SKM-1 (cell line): ENCODE measurements around the gene PHYKPL.

Experiments
- DNase-seq: peaks from one replicate; lab custom pipeline; 2025; ENCODE audit not compliant: unreplicated experiment; lab: John Stamatoyannopoulos, UW

Gene PHYKPL

DNA sequence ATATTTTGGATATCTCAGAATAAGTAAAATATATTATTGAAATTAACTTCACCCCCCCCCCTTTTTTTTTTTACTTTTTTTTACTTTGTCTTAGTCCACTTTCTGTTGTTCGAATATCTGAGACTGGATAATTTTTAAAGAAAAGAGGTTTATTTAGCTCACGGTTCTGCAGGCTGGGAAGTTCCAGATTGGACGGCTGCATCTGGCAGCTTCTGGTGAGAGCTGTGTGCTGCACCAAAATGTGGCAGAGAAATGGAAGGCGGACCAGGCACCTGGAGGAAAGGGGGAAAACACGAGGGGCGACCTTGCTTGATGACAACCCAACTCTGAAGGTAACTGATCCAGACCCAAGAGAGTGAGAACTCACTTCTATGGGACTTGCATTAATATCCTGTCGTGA is 39.8 kb downstream of the PHYKPL start:
- DNase-seq, result no peak

DNA sequence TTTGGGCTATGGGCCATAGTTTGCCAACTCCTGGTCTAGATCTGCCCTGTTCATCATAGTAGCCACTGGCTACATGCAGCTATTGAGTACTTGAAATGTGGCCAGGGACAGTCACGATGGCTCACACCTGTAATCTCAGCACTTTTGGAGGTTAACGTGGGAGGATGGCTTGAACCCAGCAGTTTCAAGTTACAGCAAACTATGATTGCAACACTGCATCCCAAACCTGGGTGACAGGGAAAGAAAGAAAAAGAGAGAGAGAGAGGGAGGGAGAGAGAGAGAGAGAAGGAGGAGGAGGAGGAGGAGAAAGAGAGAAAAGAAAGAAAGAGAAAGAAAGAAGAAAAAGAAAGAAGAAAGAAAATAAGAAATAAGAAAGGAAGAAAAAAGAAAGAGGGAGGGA is 40.4 kb downstream of the PHYKPL start:
- no peak for DNase-seq

DNA sequence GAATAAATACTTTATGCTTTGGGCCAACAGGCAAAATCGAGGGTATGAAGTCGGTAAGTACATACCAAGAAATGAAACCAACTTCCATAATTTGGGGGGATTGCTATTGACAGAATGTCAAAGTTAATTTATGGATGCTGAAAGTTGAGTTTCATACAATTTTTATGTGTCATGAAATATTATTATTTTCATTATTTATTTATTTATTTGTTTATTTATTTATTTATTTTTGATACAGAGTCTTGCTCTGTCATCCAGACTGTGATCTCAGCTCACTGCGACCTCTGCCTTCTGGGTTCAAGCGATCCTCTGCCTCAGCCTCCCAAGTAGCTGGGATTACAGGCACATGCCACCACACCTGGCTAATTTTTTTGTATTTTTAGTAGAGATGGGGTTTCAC is 40.9 kb downstream of the PHYKPL start:
- no peak for DNase-seq

DNA sequence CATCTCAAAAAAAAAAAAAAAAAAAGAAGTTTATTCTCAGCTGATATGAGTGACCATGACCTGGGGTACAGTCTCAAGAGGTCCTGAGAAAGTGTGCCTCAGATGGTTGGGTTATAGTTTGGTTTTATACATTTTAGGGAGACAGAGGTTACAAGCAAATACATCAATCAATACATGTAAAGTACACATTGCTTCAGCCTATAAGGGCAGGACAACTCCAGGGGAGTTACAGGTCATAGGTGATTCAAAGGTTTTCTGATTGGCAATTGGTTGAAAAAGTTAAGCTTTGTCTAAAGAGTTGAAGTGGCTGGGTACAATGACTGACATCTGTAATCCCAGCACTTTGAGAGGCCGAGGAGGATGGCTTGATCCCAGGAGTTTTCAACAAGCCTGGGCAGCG is 43.2 kb downstream of the PHYKPL start:
- DNase-seq, result no peak

DNA sequence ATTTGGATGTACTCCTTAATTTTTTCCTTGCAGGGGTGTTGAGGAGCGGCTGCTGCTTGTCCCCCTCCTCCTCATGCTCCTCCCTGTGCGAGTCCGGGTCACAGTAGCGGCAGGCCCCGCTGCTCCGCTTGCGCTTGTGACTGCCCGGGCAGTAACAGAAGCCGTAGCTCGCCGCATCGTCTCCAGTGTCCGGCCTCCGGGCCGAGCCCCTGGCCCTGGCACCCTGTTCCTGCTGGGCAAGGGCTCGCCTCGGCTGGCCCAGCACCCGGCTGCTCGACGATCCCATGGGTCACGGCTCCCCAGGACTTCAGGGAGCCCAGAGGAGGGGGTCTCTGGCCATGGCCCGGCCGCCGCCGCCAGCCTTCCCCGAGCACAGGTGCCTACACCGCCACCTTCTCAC is 45.6 kb downstream of the PHYKPL start, which contains the start of gene GMCL2:
GMCL2 (minus strand) TSS at position 358 of the 400 bp plus-strand sequence; CDS start at position 286, 72 bp downstream.
- DNase-seq, result no peak

DNA sequence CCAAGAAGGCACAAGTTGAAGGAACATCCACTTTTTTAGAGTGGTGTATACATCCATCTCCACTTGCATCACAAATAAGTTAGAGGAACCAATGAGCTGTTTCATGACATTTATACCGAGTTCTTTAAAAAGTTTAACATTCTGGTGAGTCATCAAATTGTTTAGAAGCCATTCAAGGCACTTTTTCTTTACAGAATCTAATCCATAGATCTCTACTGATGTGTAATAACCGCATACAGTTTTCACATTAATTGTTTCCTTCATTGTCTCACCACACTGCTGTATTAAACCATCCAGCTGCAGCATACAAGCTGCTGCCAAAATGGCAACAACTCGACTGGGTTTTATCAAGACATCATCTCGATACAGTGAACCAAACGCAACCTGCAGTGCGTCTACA is 46.2 kb downstream of the PHYKPL start:
- no peak for DNase-seq

DNA sequence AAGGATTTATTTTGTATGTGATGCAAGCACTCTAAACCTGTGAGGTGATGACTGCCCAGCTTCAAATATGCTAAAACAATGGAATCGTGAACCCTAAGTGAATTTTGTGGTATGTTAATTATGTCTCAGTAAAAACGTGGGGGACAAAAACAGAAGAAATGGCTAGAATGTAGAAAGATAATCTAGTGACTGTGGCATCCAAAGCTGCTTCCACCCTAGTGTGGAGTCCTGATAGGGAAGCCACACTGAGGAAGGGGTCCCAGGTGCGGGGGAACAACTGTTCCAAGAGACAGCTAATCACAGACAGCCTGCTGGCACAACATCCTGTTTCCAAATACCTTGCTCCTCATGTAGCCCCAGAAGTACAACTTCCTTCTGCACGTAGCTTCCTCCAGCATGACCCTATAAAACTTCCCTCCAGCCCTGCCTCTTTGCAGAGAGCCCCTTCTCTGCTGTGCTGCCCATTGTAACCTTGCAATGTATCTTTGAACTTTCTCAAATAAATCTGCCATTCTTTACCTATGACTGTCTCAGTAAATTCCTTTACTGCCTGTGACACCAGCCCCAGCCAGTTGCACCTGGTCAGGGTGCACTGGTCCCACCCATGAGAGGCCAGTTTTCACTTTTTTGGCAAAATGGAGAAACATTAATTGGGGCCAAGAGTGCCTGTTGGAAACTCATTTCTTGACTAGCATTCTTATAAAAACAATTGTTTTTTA is 50.3 kb downstream of the PHYKPL start:
- peak; percentile 83 for DNase-seq

DNA sequence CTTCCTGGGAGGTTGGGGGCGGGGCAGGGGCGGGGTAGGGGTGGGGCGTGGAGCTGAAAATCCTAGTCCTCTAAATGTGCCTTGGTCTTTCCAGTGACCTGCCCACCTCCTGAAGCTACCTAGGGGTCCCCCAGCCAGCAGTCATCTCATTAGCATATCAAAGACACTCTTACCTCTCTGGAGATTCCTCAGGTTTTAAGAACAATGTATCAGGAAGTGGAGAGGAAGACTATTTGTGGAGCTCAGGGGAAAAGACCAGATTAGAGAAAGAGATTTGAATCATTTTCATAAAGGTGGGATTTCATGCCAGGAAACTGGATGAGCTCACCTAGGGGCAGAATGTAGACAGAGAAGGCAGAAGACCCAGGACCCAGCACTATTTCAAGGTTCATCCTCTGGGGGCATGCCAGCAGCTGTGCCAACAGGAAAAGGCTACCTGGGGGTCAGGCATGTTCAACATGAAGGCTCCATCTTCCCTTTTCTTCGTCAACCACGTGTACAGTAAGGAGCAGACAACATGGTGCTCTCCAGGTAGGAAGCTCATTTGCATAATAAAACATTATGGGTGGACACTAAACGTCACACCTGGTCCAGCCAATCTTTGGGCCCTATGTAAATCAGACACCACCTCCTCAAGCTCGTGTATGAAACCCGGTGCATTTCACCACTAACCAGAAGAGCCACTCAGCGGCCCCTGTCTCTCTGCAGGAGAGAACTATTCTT is 52.3 kb downstream of the PHYKPL start:
- no peak for DNase-seq

DNA sequence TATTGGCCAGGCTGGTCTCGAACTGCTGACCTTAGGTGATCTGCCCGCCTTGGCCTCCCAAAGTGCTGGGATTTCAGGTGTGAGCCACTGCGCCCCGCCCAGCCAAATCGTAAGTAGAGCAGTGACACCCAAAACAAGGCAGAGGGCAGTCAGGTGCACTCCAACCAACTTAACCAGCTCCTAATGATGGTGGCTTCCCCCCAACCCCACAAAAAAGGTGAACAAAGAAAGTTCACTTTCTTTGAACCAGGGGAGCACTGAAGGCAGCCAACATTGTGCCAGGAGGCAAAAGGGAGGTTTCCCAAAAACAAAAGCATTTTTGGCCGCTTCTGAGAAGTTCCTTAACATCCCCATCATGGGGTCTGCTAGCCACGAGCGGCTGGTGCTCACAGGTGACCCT is 55.0 kb downstream of the PHYKPL start:
- DNase-seq, result no peak

DNA sequence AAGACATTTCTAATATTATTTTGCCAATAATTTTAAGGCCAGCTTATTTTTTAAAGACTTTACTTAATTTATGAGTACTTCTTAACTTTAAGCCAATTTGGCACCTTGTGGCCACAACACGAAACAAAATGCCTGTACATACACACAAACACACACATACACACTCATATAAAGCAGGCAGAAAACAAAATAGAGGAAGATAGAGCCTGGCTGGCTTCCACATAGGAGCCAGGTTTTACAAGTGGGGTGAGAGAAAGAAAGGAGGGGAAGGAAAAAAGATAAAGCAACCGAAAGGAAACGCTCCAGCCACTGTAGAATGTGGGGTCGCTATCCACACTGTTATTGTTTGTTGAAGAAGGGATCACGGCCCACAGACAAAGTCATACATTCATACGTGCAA is 55.8 kb downstream of the PHYKPL start:
- DNase-seq, result no peak

DNA sequence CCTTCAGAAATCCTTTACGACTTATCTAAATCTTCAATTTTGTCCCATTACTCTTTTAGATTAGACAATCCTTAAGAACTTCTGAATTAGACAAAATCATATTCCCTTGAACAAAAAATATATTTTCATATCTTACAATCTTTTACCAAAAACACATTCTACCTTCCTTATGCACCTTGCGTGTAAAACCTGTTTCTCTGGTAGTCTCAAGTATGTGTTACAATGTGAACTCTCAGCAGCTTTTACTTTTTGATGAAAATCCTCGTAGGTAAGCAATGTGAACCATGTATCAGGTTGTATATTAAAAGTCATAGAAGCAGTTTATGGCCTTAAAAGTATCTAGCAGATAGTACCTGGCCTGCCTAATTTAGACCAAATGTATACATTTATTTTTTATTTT is 58.1 kb downstream of the PHYKPL start:
- no peak for DNase-seq

DNA sequence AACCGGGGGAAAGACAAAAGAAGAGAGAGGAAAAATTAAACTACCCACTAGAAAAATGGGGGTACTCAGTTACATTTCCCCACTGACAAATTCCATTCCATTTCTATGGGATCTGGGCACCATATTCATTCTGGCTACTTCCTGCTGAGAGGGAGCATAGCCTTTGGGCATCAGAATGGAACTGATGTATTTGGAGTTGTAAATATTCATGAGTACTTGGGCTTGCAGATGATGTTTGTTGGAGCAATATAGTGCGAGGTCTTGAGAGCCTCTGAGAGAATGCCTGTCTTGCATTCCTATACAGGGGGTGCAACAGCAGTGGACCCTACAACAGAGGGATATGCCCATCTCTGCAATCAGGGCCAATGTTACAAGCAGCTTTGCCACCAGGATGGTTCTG is 62.1 kb downstream of the PHYKPL start:
- DNase-seq, result no peak

DNA sequence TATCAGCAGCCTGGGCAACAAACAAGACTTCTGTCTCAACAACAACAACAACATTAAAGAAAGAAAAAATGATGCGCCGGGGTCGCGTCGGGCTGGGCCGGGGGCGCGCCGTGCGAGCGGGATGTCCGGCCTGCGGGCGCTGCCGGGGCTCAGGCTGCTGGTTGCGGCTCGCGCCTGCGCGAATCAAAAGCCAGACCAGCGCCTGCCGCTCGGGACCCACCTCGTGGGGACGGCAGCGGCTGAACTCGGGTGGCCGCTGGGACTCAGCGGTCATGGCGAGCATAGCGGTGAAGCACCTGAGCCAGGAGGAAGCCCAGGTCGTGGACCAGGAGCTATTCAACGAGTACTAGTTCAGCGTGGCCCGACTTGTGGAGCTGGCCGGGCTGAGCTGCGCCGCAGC is 67.0 kb downstream of the PHYKPL start:
- DNase-seq, result no peak

DNA sequence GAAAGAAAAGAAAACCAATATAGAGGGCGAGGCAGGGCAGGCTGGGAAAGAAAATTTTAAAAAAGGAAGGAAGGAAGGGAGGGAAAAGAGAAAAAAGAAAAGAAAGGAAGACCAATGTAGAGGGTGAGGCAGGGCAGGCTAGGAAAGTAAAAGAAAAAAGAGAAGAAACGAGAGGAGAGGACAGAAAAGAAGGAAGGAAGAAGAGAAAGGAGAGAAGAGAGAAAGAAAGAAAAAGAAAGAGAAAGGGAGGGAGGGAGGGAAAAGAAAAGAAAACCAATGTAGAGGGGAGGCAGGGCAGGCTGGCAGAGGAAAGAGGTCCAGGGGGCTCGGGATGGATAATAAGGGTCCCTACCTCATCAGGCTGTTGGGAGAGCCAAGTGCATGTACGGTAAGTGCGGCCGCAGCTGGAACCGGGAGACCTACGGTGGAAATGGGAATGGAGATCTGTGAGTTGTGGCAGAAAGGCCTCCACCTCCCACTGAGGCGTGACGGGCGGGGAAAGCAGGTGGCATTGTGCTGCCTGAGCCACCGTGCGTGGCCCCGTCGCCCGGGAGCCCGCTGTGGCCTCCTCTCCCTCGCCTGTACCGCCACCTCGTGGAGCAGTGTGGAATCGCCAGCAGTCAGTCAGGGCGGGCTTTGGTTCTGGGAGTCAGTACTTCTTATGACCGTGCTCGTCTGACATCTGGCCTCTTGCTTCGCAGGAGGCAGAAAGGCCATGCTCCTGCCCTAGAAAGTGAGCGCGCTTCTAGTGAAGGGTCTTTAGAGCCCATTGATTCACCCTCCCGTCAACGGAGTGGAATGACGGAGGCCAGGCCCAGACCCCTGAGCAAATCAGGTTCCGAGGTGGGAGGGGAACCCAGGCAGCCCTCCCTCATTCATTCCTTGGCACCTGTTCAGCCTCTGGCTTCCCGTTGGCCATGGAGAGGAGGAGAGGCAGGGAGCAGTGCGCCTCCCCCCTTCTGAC is 68.5 kb downstream of the PHYKPL start:
- peak; percentile 56 for DNase-seq

DNA sequence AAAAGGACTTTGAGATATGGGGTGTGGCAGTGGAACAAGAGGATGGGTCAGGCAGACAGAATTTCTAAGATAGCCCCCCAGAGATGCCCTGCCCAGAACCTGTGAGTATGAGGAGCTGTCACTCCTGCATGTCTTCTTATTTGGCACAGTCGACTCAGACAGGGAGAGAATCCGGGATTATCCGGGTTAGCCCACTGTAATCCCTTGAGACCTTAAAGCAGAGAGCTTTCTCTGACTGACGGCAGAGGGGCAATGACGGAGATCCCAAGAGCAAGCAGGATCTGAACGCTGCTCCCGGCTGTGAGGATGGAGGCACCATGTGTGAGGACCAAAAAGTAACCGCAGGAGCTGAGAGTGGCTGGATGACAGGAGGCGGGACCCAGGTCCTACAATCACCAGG is 70.1 kb downstream of the PHYKPL start:
- no peak for DNase-seq

DNA sequence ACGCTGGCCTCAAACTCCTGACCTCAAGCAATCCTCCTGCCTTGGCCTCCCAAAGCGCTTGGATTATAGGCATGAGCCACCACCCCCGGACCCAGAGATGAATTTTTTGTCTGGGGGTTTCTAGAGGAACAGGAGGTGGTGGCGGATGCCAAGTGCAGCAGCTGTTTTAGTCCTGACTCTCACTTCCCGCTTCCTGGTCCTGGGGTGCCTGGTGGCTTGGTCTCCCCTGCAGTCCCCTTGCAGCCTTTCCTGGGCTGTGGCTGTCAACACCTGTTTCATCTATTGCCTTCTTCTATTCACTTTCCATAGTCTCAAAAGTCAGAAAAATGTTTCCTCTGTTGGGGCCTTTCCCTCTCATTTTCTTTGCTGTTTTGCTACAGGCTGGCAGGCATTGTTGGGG is 72.4 kb downstream of the PHYKPL start:
- no peak for DNase-seq
